ENCODE measurements around the gene ZNF630. TPM values are rescaled to one million over a fixed set of nuclear protein-coding genes. Genes with fewer than 3 reads are reported as not detected.

The ZNF630 gene
- total and polyA plus RNA-seq, 9 donors, result 2.8 to 6.9 (median 4.1) TPM

DNA sequence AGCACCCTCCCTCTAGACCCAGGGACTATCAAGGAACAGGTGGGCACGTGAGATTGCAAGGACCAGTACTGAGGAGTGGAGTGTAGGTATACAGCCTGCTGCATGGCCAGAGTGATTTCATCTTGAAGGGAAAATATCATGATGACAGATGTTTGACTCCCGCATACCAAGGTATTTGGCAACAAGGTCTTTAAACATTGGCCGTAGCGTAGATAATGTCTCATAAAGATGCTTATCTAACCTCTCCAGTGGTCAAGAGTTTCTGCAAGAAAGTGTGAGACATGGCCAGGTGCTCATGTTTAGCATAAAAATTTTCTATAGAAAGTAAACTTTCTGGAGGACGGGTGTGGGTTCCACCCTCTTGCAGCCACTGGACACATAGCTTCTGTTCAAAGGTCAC lies 18.7 kb upstream of the ZNF630 start:
- Histone ChIP-seq H3K27ac (no peak overlapping the region), H3K9me3 (no peaks in the 10 kb centered on the region), H3K27me3 (no peaks in the 10 kb centered on the region), H3K4me1 (ENCODE audit: insufficient read depth) (no peaks in the 10 kb centered on the region), H3K36me3 (no peaks in the 10 kb centered on the region), H3K4me3 (no peak overlapping the region)
- intact Hi-C loops (cut with DNase I), result no loop called here
- 63 to 65% (median 64%) methylated on average over 5 of the region's 5 CpGs for WGBS, 3 donors
- no peak for DNase-seq
- TF ChIP-seq POLR2A (IDR thresholded peaks at IDR 0.05), result no peak
- TF ChIP-seq, protein P1, sequence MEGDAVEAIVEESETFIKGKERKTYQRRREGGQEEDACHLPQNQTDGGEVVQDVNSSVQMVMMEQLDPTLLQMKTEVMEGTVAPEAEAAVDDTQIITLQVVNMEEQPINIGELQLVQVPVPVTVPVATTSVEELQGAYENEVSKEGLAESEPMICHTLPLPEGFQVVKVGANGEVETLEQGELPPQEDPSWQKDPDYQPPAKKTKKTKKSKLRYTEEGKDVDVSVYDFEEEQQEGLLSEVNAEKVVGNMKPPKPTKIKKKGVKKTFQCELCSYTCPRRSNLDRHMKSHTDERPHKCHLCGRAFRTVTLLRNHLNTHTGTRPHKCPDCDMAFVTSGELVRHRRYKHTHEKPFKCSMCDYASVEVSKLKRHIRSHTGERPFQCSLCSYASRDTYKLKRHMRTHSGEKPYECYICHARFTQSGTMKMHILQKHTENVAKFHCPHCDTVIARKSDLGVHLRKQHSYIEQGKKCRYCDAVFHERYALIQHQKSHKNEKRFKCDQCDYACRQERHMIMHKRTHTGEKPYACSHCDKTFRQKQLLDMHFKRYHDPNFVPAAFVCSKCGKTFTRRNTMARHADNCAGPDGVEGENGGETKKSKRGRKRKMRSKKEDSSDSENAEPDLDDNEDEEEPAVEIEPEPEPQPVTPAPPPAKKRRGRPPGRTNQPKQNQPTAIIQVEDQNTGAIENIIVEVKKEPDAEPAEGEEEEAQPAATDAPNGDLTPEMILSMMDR (IDR thresholded peaks at IDR 0.05), result no peak
- no peak for TF ChIP-seq EP300 (IDR thresholded peaks at IDR 0.05)

DNA sequence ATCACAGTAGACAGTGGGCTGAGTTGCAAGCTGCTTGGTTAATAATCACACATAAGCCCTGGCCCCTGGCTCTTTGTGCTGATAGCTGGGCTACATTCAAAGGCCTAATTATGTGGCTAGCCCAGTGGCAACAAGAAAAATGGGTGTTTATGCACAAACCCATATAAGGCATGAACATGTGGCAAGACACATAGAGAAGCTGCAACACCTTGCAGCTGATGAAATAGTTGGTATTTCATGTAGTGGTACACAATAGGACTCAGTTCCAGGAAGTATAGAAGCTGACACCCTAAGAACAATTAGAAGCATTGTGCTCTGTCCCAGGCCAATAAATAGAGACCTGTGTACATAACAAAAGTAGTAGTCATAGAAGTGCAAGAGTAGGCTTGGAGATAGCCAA lies 14.6 kb upstream of the ZNF630 start:
- H3K27ac ChIP-seq, result no peak overlapping the region
- intact Hi-C loops (cut with DNase I), result loop anchor here in 1 of 4 donors (10.0 kb wide), 1 partner anchor 469 kb away; no protein-coding TSS in a partner anchor

DNA sequence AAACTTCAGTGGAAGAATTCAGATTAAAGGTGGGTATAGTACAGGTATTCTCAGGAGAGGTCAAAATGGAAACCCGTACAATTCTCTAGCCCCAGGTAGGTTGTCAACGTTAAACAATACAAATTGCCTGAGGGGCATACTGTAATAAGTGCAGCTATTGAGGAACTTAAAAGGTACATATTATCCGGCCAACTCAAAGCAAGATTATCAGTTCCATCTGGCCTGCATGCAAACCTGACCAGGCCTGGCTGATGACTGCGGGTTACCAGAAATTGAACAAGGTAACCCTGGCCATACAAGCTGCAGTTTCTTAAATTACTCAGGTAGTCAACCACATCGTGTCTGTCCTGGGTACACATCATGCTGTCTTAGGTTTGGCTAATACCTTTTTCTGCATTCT lies 12.3 kb upstream of the ZNF630 start:
- no peak for DNase-seq
- H3K4me1 ChIP-seq (ENCODE audit: insufficient read depth), result no peaks in the 10 kb centered on the region
- no peak overlapping the region for H3K27ac ChIP-seq
- intact Hi-C loops (cut with DNase I), result loop anchor here in 1 of 4 donors (10.0 kb wide), 1 partner anchor 471 kb away; no protein-coding TSS in a partner anchor
- H3K9me3 ChIP-seq, result no peaks in the 10 kb centered on the region
- H3K36me3 ChIP-seq, result no peaks in the 10 kb centered on the region
- H3K4me3 ChIP-seq, result no peak overlapping the region
- no peak for TF ChIP-seq EP300 (IDR thresholded peaks at IDR 0.05)
- TF ChIP-seq, protein P1 (IDR thresholded peaks at IDR 0.05), result no peak
- TF ChIP-seq POLR2A (IDR thresholded peaks at IDR 0.05), result no peak
- WGBS, 3 donors, result 75 to 81% (median 76%) methylated on average over 5 of the region's 5 CpGs
- no peaks in the 10 kb centered on the region for H3K27me3 ChIP-seq

More for the DNA sequence above, 14.6 kb upstream of the ZNF630 start:
- no peak for DNase-seq
- TF ChIP-seq, protein P1 (IDR thresholded peaks at IDR 0.05), result no peak
- no peak for TF ChIP-seq POLR2A (IDR thresholded peaks at IDR 0.05)
- no peak for TF ChIP-seq EP300 (IDR thresholded peaks at IDR 0.05)
- no peaks in the 10 kb centered on the region for H3K27me3 ChIP-seq
- H3K9me3 ChIP-seq, result no peaks in the 10 kb centered on the region
- H3K4me1 ChIP-seq (ENCODE audit: insufficient read depth), result no peaks in the 10 kb centered on the region
- H3K4me3 ChIP-seq, result no peak overlapping the region
- H3K36me3 ChIP-seq, result no peaks in the 10 kb centered on the region

DNA sequence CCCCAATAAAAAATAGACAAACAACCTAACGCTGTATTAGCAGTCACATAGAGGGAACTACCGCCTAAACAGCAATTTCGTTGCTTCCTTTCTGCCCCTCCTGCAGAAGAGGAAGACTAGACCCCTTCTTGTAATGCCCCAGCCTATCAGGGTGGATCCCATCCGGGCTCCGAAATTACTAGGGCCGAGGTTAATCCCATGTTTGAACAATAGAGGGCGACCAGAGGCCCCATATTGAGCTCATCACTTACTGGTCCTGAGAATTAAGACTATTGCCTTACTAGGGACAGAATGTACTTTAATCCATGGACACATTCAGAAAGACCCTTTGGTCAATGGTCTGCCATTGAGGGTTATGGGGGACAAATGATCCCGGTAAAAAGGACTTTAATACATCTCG lies 11.8 kb upstream of the ZNF630 start:
- TF ChIP-seq EP300 (IDR thresholded peaks at IDR 0.05), result no peak
- TF ChIP-seq, protein P1 (IDR thresholded peaks at IDR 0.05), result peak in 2 of 3 donors; percentile 25 to 42
- DNase-seq, result peak; percentile 22 to 48 (median 32)
- no peaks in the 10 kb centered on the region for H3K36me3 ChIP-seq
- H3K27me3 ChIP-seq, result no peaks in the 10 kb centered on the region
- no peak overlapping the region for H3K27ac ChIP-seq
- H3K9me3 ChIP-seq, result no peaks in the 10 kb centered on the region
- 8 to 22% (median 11%) methylated on average over 9 of the region's 9 CpGs for WGBS, 3 donors
- no peaks in the 10 kb centered on the region for H3K4me1 ChIP-seq (ENCODE audit: insufficient read depth)
- H3K4me3 ChIP-seq, result no peak overlapping the region
- intact Hi-C loops (cut with DNase I), result loop anchor here in 1 of 4 donors (10.0 kb wide), 1 partner anchor 472 kb away; no protein-coding TSS in a partner anchor
